Stimulated activated CD4-positive, alpha-beta T cell treated with anti-CD3 and anti-CD28 coated beads, TNF-alpha, amount 100 ng/mL, for 48 hours (primary cell): ENCODE results near the gene ACTL6B.

Source experiments
- DNase-seq, 3 donors: peaks; one replicate each; pipeline ENCODE4 v3.0.0-alpha.2; 2020; ENCODE audit warnings: low read depth in 3 of 3

ACTL6B gene

DNA sequence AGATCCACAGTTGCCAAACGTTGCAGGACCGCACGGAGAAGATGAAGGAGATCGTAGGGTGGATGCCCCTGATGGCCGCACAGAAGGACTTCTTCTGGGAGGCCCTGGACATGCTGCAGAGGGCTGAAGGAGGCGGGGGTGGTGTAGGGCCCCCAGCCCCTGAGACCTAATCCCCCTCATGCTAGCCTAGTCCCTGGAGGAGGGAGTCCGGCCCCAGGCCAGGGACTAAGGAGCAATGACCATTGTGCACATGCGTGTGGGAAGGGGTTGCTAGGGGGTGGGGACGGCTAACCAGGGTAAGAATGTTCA is 55.6 kb downstream of the ACTL6B start:
- no peak for DNase-seq

DNA sequence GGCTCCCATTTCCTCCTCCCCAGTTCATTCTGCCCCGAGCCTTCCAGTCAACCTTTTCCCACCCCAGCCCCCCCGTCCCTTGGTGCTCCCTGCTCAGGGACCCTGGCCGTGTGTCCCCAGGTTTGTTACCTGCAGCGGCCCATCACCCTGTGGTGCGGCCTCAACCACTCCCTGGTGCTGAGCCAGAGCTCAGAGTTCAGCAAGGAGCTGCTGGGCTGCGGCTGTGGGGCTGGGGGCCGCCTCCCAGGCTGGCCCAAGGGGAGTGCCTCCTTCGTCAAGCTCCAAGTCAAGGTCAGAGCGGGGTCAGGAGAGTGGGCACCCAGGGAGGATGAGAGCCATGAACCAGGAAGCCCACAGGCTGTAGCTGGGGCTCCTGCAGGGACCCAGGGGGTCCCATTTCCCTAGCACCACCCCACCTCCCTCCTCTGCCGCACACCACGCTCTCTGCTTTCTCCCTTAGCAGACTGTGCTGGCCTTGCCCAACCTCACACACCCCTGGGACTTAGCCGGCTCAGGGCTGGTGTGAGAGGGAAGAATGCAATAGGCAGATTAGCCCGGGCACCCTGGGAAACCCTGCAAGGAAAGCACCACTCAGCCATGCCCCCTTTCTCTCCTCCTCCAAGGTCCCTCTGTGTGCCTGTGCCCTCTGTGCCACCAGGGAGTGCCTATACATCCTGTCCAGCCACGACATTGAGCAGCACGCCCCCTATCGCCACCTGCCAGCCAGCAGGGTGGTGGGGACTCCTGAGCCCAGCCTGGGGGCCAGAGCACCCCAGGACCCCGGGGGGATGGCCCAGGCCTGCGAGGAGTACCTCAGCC is 56.1 kb downstream of the ACTL6B start:
- DNase-seq: no peak

- no peak for DNase-seq
These were observed 57.8 kb downstream of the ACTL6B start for GRCh38 chr7:100598425-100598824.

DNA sequence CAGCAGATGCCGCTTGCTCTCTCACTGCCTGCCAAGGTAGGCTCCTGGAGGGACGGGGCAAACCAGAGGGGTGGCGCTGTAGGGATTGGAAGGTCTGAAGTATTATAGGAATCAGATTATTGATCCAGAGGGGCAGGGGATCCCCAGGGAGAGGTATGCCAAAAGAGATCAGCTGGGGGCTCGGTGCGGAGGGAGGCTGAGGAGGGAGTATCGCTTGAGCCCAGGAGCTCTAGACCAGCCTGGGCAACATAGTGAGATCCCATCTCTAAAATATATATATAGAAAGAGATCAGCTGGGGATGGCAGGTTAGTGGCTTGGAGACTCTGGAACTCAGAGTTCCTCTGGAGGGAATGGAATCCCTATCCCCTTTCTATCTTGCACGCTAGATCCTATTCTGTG is 61.1 kb downstream of the ACTL6B start:
- DNase-seq: no peak
